Cardiac muscle cell (in vitro differentiated cells and primary cell): Measurements from ENCODE around the gene PRPF40A. TPM values are rescaled to one million over a fixed set of nuclear protein-coding genes. Genes with fewer than 3 reads are reported as not detected.

Experiments used
- DNase-seq, 2 donors: peaks; one replicate each; pipeline versions ENCODE4 v3.0.0 to v3.0.0-alpha.2; 2010 to 2017; ENCODE audit warnings: low read depth in 1 of 2, low spot score in 1 of 2
- H3K27ac ChIP-seq: fragments of 200-600 bp; sonication (generic); 2 replicates; pipeline ENCODE4 v1.5.1; 2016
- H3K27me3 ChIP-seq: fragments of 200-600 bp; sonication (generic); 2 replicates; pipeline ENCODE4 v1.6.0; 2016; ENCODE audit warnings: control low read depth
- H3K36me3 ChIP-seq: fragments of 200-600 bp; sonication (generic); 2 replicates; pipeline ENCODE4 v1.5.1; 2016; ENCODE audit warnings: control low read depth
- H3K4me1 ChIP-seq: fragments of 200-600 bp; sonication (generic); 2 replicates; pipeline ENCODE4 v1.8.1; 2017; ENCODE audit warnings: low read depth, mild to moderate bottlenecking, mixed run types
- H3K4me3 ChIP-seq: fragments of 200-600 bp; sonication (generic); 2 replicates; pipeline ENCODE4 v1.5.1; 2016; ENCODE audit warnings: mild to moderate bottlenecking
- H3K9me3 ChIP-seq: fragments of 200-600 bp; sonication (generic); 2 replicates; pipeline ENCODE4 v1.5.1; 2017; ENCODE audit warnings: low read depth, mild to moderate bottlenecking, control low read depth
- CTCF ChIP-seq: IDR thresholded peaks from 2 replicates; pipeline ENCODE4 v1.5.1; 2012; ENCODE audit warnings: low read depth, mild to moderate bottlenecking, low read length
- polyA plus RNA-seq: library from polyadenylated mRNA; unstranded; fragments of >200 nt; fragmentation: Nextera tagmentation; extraction: Ambion mirVana; gene quantifications from 2 replicates; pipeline ENCODE4 v1.2.1, GENCODE V29; 2016
- total RNA-seq: library from RNA; depleted of rRNA; stranded (reverse); fragments of >200 nt; gene quantifications from 2 replicates; pipeline ENCODE4 v1.2.3, GENCODE V29; 2016

Gene PRPF40A
- total and polyA plus RNA-seq, 2 experiments from 2014 or later: 91.5 to 107 TPM

DNA sequence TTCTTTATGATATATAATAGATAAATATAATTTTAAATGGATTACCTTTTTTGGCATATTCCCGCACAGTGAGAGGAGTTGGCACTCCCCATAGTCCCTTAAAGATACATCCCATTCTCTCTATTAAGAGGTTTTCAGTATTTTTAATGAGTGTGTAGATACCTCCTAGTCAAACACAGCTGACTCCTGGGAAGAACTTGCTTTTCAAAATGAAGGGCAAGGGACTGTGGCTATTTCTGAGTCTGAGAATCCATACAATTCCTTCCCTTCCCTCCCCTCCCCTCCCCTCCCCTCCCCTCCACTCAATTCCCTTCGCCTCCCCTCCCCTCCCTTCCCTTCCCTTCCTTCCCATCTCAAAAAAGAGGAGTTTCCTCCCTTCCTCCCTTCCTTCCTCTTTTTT lies 93.5 kb downstream of the PRPF40A start:
- H3K4me3 ChIP-seq: no peak overlapping the region
- no peaks in the 10 kb centered on the region for H3K9me3 ChIP-seq
- no peaks in the 10 kb centered on the region for H3K27me3 ChIP-seq
- H3K4me1 ChIP-seq: no peaks in the 10 kb centered on the region
- peaks cover 3% of the 10 kb centered on the region for H3K36me3 ChIP-seq
- no peak for DNase-seq
- H3K27ac ChIP-seq: no peak overlapping the region
- no peak for TF ChIP-seq CTCF

DNA sequence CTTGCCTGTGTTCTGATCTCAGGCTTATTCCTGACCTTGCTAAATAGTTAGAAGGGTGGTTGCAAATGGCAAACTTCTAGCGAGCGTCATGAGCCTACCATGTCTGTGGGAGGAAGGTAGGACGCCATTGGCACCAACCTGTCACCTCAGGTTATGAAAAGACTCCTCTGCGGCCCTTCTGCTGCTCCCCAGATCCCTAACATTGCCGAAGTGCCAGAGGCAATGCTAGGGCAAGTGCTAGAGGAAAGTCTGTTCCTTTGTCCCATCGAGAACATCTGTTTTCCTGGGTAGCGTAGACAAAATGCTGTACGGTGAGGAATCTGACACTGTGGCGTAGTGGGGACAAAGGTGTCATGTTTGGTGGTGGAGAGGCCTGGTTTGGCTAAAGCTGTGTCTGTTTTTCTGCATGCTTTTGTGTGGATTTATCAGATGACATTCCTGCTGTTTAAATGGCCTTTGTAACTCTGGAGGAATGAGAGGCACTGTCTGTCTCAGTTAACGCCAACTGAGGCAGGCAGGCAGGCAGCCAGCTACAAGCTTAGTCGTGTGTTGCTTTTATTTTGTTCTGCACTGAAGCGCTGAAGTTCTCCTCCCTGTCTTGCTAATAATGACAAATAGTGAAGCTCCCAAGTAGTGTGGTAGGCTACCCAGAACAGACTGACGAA lies 94.1 kb downstream of the PRPF40A start:
- no peak for TF ChIP-seq CTCF
- no peaks in the 10 kb centered on the region for H3K4me1 ChIP-seq
- DNase-seq: no peak
- no peak overlapping the region for H3K4me3 ChIP-seq
- no peak overlapping the region for H3K27ac ChIP-seq
- no peaks in the 10 kb centered on the region for H3K9me3 ChIP-seq
- no peaks in the 10 kb centered on the region for H3K27me3 ChIP-seq
- H3K36me3 ChIP-seq: peaks cover 8% of the 10 kb centered on the region

GRCh38 chr2:152622219-152622618 lies 95.0 kb downstream of the PRPF40A start:
- no peaks in the 10 kb centered on the region for H3K27me3 ChIP-seq
- H3K36me3 ChIP-seq: peaks cover 12% of the 10 kb centered on the region
- H3K27ac ChIP-seq: no peak overlapping the region
- no peak for TF ChIP-seq CTCF
- no peaks in the 10 kb centered on the region for H3K9me3 ChIP-seq
- DNase-seq: no peak
- no peak overlapping the region for H3K4me3 ChIP-seq
- H3K4me1 ChIP-seq: no peaks in the 10 kb centered on the region

GRCh38 chr2:152620985-152621384 lies 96.3 kb downstream of the PRPF40A start:
- no peak for TF ChIP-seq CTCF
- H3K36me3 ChIP-seq: peaks cover 13% of the 10 kb centered on the region
- no peak overlapping the region for H3K4me3 ChIP-seq
- no peaks in the 10 kb centered on the region for H3K4me1 ChIP-seq
- no peak for DNase-seq
- H3K27me3 ChIP-seq: no peaks in the 10 kb centered on the region
- no peak overlapping the region for H3K27ac ChIP-seq
- no peaks in the 10 kb centered on the region for H3K9me3 ChIP-seq

DNA sequence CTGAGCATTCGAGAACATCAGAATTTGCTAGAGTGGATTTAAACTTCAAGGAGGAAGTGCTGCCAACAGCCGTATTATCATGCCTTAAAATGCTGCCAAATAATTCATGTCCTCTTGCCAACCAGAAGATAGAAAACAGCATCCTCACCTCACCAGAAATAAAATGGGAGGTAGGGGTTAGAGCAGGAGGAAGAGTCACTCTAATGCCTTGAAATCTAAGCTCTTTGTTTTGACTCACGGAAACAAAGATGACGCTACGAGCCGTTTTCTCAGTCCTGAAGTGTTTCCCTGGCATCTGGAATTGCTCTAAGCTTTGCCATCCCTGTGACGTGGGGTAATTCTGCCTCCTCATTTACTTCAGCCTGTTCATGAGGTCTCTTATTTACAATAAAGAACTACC lies 97.1 kb downstream of the PRPF40A start:
- no peaks in the 10 kb centered on the region for H3K4me1 ChIP-seq
- no peaks in the 10 kb centered on the region for H3K27me3 ChIP-seq
- DNase-seq: no peak
- no peak overlapping the region for H3K4me3 ChIP-seq
- peaks cover 13% of the 10 kb centered on the region for H3K36me3 ChIP-seq
- H3K9me3 ChIP-seq: no peaks in the 10 kb centered on the region
- TF ChIP-seq CTCF: no peak
- no peak overlapping the region for H3K27ac ChIP-seq
